VCaP (cell line): ENCODE measurements around the gene LTBP1.

Source experiments
- H3K27ac ChIP-seq: fragments of 450-650 bp; 2 replicates; pipeline ENCODE4 v1.5.1; 2017
- CTCF ChIP-seq: fragments of 450-650 bp; conservative IDR thresholded peaks from 2 replicates; pipeline ENCODE4 v1.5.1; 2017; ENCODE audit warnings: mild to moderate bottlenecking, moderate library complexity

Gene LTBP1

GRCh38 chr2:33062665-33063250 lies 116.0 kb downstream of the LTBP1 start:
- H3K27ac ChIP-seq: peak overlapping the region; percentile 83; the same call in 1 of the 2 replicates
- TF ChIP-seq CTCF: no peak

DNA sequence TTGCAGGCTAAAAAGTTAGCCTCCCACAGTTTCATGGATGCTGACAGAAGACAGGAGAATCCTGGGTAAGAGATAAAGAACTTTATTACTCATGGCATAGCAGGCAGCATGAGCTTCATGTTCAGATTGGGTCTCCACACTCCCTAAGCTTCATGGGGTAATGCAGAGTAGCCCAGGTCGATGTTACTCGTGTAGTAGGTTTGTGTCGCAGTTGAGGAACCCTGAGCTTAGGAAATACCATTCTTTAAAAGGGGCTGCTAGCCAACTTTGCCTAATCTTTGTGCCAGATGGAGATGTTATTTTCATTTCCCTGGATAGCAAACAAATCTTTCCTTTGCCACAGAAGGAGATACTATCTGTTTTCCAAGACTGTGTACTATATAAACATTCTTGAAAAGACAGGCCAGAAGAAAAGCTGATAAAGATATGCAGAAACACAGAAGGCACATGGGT lies 117.6 kb downstream of the LTBP1 start:
- no peak for TF ChIP-seq CTCF
- peak overlapping the region; percentile 83 for H3K27ac ChIP-seq

DNA sequence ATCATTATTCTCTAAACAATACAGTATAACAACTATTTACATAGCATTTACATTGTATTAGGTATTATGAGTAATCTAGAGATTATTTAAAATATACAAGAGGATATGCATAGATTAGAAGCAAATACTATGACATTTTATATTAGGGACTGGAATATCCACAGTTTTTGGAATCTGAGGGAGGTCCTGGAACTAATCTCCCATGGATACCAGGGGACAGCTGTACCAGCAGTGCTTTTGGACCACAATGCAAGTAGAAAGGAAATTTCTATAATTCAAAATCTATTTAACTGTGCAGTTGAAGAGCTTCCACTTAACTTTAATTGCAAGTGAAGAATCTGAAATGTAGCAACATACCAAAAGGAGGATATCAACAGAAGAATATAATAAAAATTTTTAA lies 120.8 kb downstream of the LTBP1 start:
- peak overlapping the region; percentile 83; the same call in 1 of the 2 replicates for H3K27ac ChIP-seq
- TF ChIP-seq CTCF: no peak

DNA sequence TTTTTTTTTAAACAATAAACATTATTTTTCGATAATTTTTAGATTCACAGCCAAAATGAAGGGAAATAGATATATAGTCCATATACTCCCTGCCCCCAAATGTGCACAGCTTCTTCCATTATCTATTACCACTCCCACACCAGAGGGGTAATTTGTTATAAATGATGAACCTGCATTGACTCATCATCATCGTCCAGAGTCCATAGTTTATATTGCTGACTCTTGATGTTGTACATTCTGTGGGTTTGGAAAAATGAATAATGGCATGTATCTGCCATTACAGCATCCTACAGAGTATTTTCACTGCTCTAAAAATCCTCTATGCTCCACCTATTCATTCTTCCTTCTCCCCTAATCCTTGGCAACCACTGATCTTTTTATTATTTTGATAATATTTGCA lies 121.5 kb downstream of the LTBP1 start:
- no peak for TF ChIP-seq CTCF

GRCh38 chr2:33069894-33070651 lies 123.3 kb downstream of the LTBP1 start:
- no peak overlapping the region for H3K27ac ChIP-seq
- no peak for TF ChIP-seq CTCF

More for the DNA sequence above, 121.5 kb downstream of the LTBP1 start:
- H3K27ac ChIP-seq: no peak overlapping the region

GRCh38 chr2:33071591-33071990 lies 124.8 kb downstream of the LTBP1 start:
- TF ChIP-seq CTCF: no peak
- no peak overlapping the region for H3K27ac ChIP-seq

- H3K27ac ChIP-seq: 0 out of 2 replicates have a peak overlapping the region, but pooled peaks have one; percentile 24
- TF ChIP-seq CTCF: no peak
These were observed 125.9 kb downstream of the LTBP1 start for GRCh38 chr2:33072614-33073013.
